Naive thymus-derived CD8-positive, alpha-beta T cell (primary cell): ENCODE data around the gene RALGPS1. TPM values are rescaled to one million over a fixed set of nuclear protein-coding genes. Genes with fewer than 3 reads are reported as not detected.

ENCODE experiments used
- ATAC-seq, 2 donors: fragments of 150-1000 bp; cut with Tn5 transposase in 1 of 2; sonication (Bioruptor Pico), chemical (Tn5 transposase) in 1 of 2; 1 replicate in 1 of 2; 2 replicates in 1 of 2; pipeline ENCODE4 v1.10.0; 2021; ENCODE audit warnings: mild to moderate bottlenecking in 2 of 2, moderate library complexity in 2 of 2
- POLR2A ChIA-PET: fragments of 350-600 bp; sonication (Branson Sonifier 250); formaldehyde crosslinking; loops from one replicate; lab custom pipeline; 2021; ENCODE audit warnings: antibody characterized with exemption; lab: Charles Lee
- DNase-seq, 10 donors: peaks; one replicate each; pipeline versions ENCODE4 v3.0.0 to v3.0.0-alpha.2; 2020 to 2022
- H3K27ac Mint-ChIP-seq, 10 donors: one replicate each; pipeline ENCODE4 v1.8.0; 2020 to 2022; ENCODE audit warnings: mild to moderate bottlenecking in 10 of 10, mixed read lengths in 10 of 10, moderate library complexity in 4 of 10, inconsistent platforms in 1 of 10
- H3K27me3 Mint-ChIP-seq, 5 donors: one replicate each; pipeline ENCODE4 v1.8.0; 2021 to 2022; ENCODE audit warnings: mixed read lengths in 5 of 5
- H3K36me3 Mint-ChIP-seq, 3 donors: one replicate each; pipeline ENCODE4 v1.8.0; 2020 to 2022; ENCODE audit warnings: mixed read lengths in 3 of 3, mild to moderate bottlenecking in 2 of 3, inconsistent platforms in 1 of 3
- H3K4me1 Mint-ChIP-seq, 4 donors: one replicate each; pipeline ENCODE4 v1.8.0; 2021 to 2022; ENCODE audit warnings: mixed read lengths in 4 of 4
- H3K4me3 Mint-ChIP-seq, 10 donors: one replicate each; pipeline ENCODE4 v1.8.0; 2020 to 2022; ENCODE audit warnings: mild to moderate bottlenecking in 10 of 10, mixed read lengths in 10 of 10, moderate library complexity in 6 of 10, inconsistent platforms in 1 of 10
- H3K9me3 Mint-ChIP-seq, 9 donors: one replicate each; pipeline ENCODE4 v1.8.0; 2020 to 2022; ENCODE audit warnings: mixed read lengths in 9 of 9, mild to moderate bottlenecking in 3 of 9, inconsistent platforms in 1 of 9, moderate library complexity in 1 of 9
- polyA plus RNA-seq, 3 donors: library from polyadenylated mRNA; unstranded; fragments of 300-500 nt; fragmentation: Illumina TruSeq; gene quantifications; one replicate each; pipeline ENCODE4 v1.2.3, GENCODE V29; 2021
- total RNA-seq, 8 experiments: library from RNA in 2 of 8; stranded (reverse) in 2 of 8; gene quantifications; one replicate each; pipeline ENCODE4 v1.2.3 and lab custom pipeline; 2021 to 2026

RALGPS1 gene
- total and polyA plus RNA-seq, 5 experiments from 2014 or later = 0.83 to 6.4 (median 1.8) TPM

GRCh38 chr9:127149010-127149409, 234.4 kb downstream of the RALGPS1 start:
- peaks cover 0 to 3% (median 0%) of the 10 kb centered on the region in 5 donors for H3K27me3 Mint-ChIP-seq
- H3K4me1 Mint-ChIP-seq = peaks cover 0 to 3% (median under 1%) of the 10 kb centered on the region in 4 donors
- POLR2A ChIA-PET = no interaction called here
- peaks cover 0 to 8% (median 4%) of the 10 kb centered on the region in 3 donors for H3K36me3 Mint-ChIP-seq
- no peak for DNase-seq
- H3K27ac Mint-ChIP-seq = no peak overlapping the region
- ATAC-seq = no peak
- H3K4me3 Mint-ChIP-seq = no peak overlapping the region
- peaks cover 0 to 5% (median 0%) of the 10 kb centered on the region in 9 donors for H3K9me3 Mint-ChIP-seq

GRCh38 chr9:127149463-127150390, 235.1 kb downstream of the RALGPS1 start:
- Mint-ChIP-seq H3K4me1 (peaks cover 0 to 9% (median under 1%) of the 10 kb centered on the region in 4 donors), H3K36me3 (peaks cover 0 to 8% (median 4%) of the 10 kb centered on the region in 3 donors), H3K27ac (no peak overlapping the region), H3K27me3 (peaks cover 0 to 3% (median 0%) of the 10 kb centered on the region in 5 donors), H3K9me3 (peaks cover 0 to 5% (median 0%) of the 10 kb centered on the region in 9 donors), H3K4me3 (no peak overlapping the region)
- POLR2A ChIA-PET = no interaction called here
- DNase-seq (no peak), ATAC-seq (no peak)

GRCh38 chr9:127153501-127153900, 238.9 kb downstream of the RALGPS1 start:
- no peak for ATAC-seq
- H3K9me3 Mint-ChIP-seq = no peaks in the 10 kb centered on the region
- H3K36me3 Mint-ChIP-seq = no peaks in the 10 kb centered on the region
- POLR2A ChIA-PET = no interaction called here
- peaks cover 0 to 10% (median 2%) of the 10 kb centered on the region in 4 donors for H3K4me1 Mint-ChIP-seq
- H3K27me3 Mint-ChIP-seq = peaks cover 0 to 3% (median 0%) of the 10 kb centered on the region in 5 donors
- no peak overlapping the region for H3K4me3 Mint-ChIP-seq
- no peak for DNase-seq
- H3K27ac Mint-ChIP-seq = no peak overlapping the region

- no peak overlapping the region for H3K4me3 Mint-ChIP-seq
- H3K36me3 Mint-ChIP-seq = no peaks in the 10 kb centered on the region
- POLR2A ChIA-PET = no interaction called here
- H3K4me1 Mint-ChIP-seq = peaks cover 0 to 10% (median 2%) of the 10 kb centered on the region in 4 donors
- ATAC-seq (no peak), DNase-seq (no peak)
- no peak overlapping the region for H3K27ac Mint-ChIP-seq
- peaks cover 0 to 3% (median 0%) of the 10 kb centered on the region in 5 donors for H3K27me3 Mint-ChIP-seq
- no peaks in the 10 kb centered on the region for H3K9me3 Mint-ChIP-seq
These were observed 239.4 kb downstream of the RALGPS1 start for GRCh38 chr9:127154003-127154389.

- no peaks in the 10 kb centered on the region for H3K36me3 Mint-ChIP-seq
- H3K27ac Mint-ChIP-seq = no peak overlapping the region
- H3K4me1 Mint-ChIP-seq = peaks cover 0 to 10% (median 2%) of the 10 kb centered on the region in 4 donors
- DNase-seq (no peak), ATAC-seq (no peak)
- POLR2A ChIA-PET = no interaction called here
- peaks cover 0 to 3% (median 0%) of the 10 kb centered on the region in 5 donors for H3K27me3 Mint-ChIP-seq
- no peaks in the 10 kb centered on the region for H3K9me3 Mint-ChIP-seq
- H3K4me3 Mint-ChIP-seq = peak overlapping the region in 1 of 10 donors; percentile 34
These were observed 240.0 kb downstream of the RALGPS1 start for GRCh38 chr9:127154390-127155191.

- no peaks in the 10 kb centered on the region for H3K9me3 Mint-ChIP-seq
- peaks cover 0 to 2% (median 0%) of the 10 kb centered on the region in 5 donors for H3K27me3 Mint-ChIP-seq
- peaks cover 0 to 10% (median 1%) of the 10 kb centered on the region in 4 donors for H3K4me1 Mint-ChIP-seq
- no peaks in the 10 kb centered on the region for H3K36me3 Mint-ChIP-seq
- DNase-seq (no peak), ATAC-seq (no peak)
- no peak overlapping the region for H3K4me3 Mint-ChIP-seq
- H3K27ac Mint-ChIP-seq = peak overlapping the region in 1 of 10 donors; percentile 43
- POLR2A ChIA-PET = no interaction called here
These were observed 240.9 kb downstream of the RALGPS1 start for GRCh38 chr9:127155314-127155960.

GRCh38 chr9:127158786-127159324, 244.3 kb downstream of the RALGPS1 start:
- H3K4me3 Mint-ChIP-seq = no peak overlapping the region
- no peak overlapping the region for H3K27ac Mint-ChIP-seq
- POLR2A ChIA-PET = no interaction called here
- H3K27me3 Mint-ChIP-seq = no peaks in the 10 kb centered on the region
- ATAC-seq = no peak
- no peaks in the 10 kb centered on the region for H3K9me3 Mint-ChIP-seq
- H3K36me3 Mint-ChIP-seq = no peaks in the 10 kb centered on the region
- H3K4me1 Mint-ChIP-seq = peaks cover 3 to 17% (median 6%) of the 10 kb centered on the region in 4 donors
- no peak for DNase-seq

GRCh38 chr9:127159325-127159801, 244.8 kb downstream of the RALGPS1 start:
- ATAC-seq = no peak
- DNase-seq = no peak
- Mint-ChIP-seq H3K27me3 (no peaks in the 10 kb centered on the region), H3K36me3 (no peaks in the 10 kb centered on the region), H3K9me3 (no peaks in the 10 kb centered on the region), H3K4me1 (peaks cover 3 to 15% (median 7%) of the 10 kb centered on the region in 4 donors), H3K4me3 (no peak overlapping the region), H3K27ac (no peak overlapping the region)
- POLR2A ChIA-PET = no interaction called here

GRCh38 chr9:127159949-127160610, 245.5 kb downstream of the RALGPS1 start:
- Mint-ChIP-seq H3K27me3 (no peaks in the 10 kb centered on the region), H3K4me1 (peaks cover 3 to 11% (median 6%) of the 10 kb centered on the region in 4 donors), H3K9me3 (no peaks in the 10 kb centered on the region), H3K36me3 (no peaks in the 10 kb centered on the region), H3K27ac (no peak overlapping the region), H3K4me3 (no peak overlapping the region)
- POLR2A ChIA-PET = no interaction called here
- ATAC-seq (no peak), DNase-seq (no peak)

GRCh38 chr9:127161081-127161624, 246.6 kb downstream of the RALGPS1 start:
- no peaks in the 10 kb centered on the region for H3K9me3 Mint-ChIP-seq
- H3K27me3 Mint-ChIP-seq = no peaks in the 10 kb centered on the region
- H3K27ac Mint-ChIP-seq = peak overlapping the region in 1 of 10 donors; percentile 53
- ATAC-seq (no peak), DNase-seq (no peak)
- H3K4me3 Mint-ChIP-seq = no peak overlapping the region
- POLR2A ChIA-PET = no interaction called here
- peaks cover 2 to 15% (median 6%) of the 10 kb centered on the region in 4 donors for H3K4me1 Mint-ChIP-seq
- H3K36me3 Mint-ChIP-seq = no peaks in the 10 kb centered on the region

- DNase-seq = no peak
- Mint-ChIP-seq H3K27ac (peak overlapping the region in 2 of 10 donors; percentile 11 to 13), H3K9me3 (no peaks in the 10 kb centered on the region), H3K4me3 (no peak overlapping the region), H3K27me3 (peaks cover 0 to 4% (median 1%) of the 10 kb centered on the region in 5 donors), H3K4me1 (peaks cover 2 to 21% (median 6%) of the 10 kb centered on the region in 4 donors), H3K36me3 (peaks cover 0 to 3% (median 3%) of the 10 kb centered on the region in 3 donors)
- ATAC-seq = no peak
- POLR2A ChIA-PET = no interaction called here
These were observed 247.7 kb downstream of the RALGPS1 start for GRCh38 chr9:127162046-127162863.
